KMS-11 (cell line): ENCODE measurements around the gene ZNF326.
"Not testable (repeated sequence)": the region's sequence is repeated elsewhere in the genome, so short reads cannot be mapped to it uniquely, and the experiment has no call there.

ENCODE experiments used
- H2AFZ ChIP-seq: fragments of 200-600 bp; sonication (generic); 2 replicates; pipeline ENCODE4 v1.6.1; 2016; ENCODE audit warnings: antibody characterized with exemption, mixed run types, low read depth
- H3K27ac ChIP-seq: fragments of 200-600 bp; sonication (generic); 2 replicates; pipeline ENCODE4 v1.6.1; 2016; ENCODE audit warnings: mild to moderate bottlenecking, mixed run types
- H3K27me3 ChIP-seq: fragments of 200-600 bp; sonication (generic); 2 replicates; pipeline ENCODE4 v1.6.1; 2017; ENCODE audit warnings: mild to moderate bottlenecking, low read depth, mixed run types, moderate library complexity; ENCODE audit not compliant: insufficient read depth
- H3K36me3 ChIP-seq: fragments of 200-600 bp; sonication (generic); 2 replicates; pipeline ENCODE4 v1.6.1; 2017; ENCODE audit warnings: mild to moderate bottlenecking, mixed run types; ENCODE audit not compliant: insufficient read depth
- H3K4me1 ChIP-seq: fragments of 200-600 bp; sonication (generic); 2 replicates; pipeline ENCODE4 v1.6.1; 2016; ENCODE audit warnings: mild to moderate bottlenecking, low read depth, mixed run types; ENCODE audit not compliant: poor library complexity, severe bottlenecking
- H3K4me2 ChIP-seq: fragments of 200-600 bp; sonication (generic); 2 replicates; pipeline ENCODE4 v1.7.0; 2016; ENCODE audit warnings: mild to moderate bottlenecking, mixed run types
- H3K4me3 ChIP-seq: fragments of 200-600 bp; sonication (generic); IDR thresholded peaks from 2 replicates; pipeline ENCODE4 v1.6.1; 2017; ENCODE audit warnings: low read depth, low read length, mixed read lengths; ENCODE audit not compliant: insufficient read depth
- H3K79me2 ChIP-seq: fragments of 200-600 bp; sonication (generic); 2 replicates; pipeline ENCODE4 v1.6.1; 2016; ENCODE audit warnings: low read depth, mixed run types; ENCODE audit not compliant: insufficient read depth
- H3K9ac ChIP-seq: fragments of 200-600 bp; sonication (generic); 2 replicates; pipeline ENCODE4 v1.6.1; 2016; ENCODE audit warnings: mild to moderate bottlenecking, mixed run types
- H4K20me1 ChIP-seq: fragments of 200-600 bp; sonication (generic); 2 replicates; pipeline ENCODE4 v1.6.1; 2016; ENCODE audit warnings: mild to moderate bottlenecking, mixed run types; ENCODE audit not compliant: insufficient read depth
- TF ChIP-seq, protein P1 (sequence below): fragments of 200-600 bp; sonication (generic); conservative IDR thresholded peaks from 2 replicates; pipeline ENCODE4 v1.6.1; 2017; ENCODE audit warnings: low read depth, mild to moderate bottlenecking, antibody characterized with exemption, low read length, moderate library complexity, mixed read lengths

The ZNF326 gene

DNA sequence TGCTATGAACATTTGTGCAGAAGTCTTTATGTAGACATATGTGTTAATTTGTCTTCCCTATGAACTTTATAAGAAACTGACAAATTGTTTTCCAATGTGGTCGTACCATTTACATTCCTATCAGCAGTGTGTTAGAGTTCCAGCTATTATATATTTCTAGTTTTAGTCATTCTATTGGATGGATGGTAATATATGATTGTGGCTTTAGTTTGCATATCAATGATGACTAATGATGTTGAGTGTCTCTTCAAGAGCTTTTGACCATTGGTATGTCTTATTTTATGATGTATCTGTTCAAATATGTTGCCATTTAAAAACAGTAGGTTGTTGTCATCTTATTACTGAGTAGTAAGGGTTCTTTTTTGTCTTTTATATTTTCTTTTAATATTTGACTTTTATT is 16.2 kb upstream of the ZNF326 start:
- H4K20me1 ChIP-seq: no peaks in the 10 kb centered on the region
- no peaks in the 10 kb centered on the region for H3K27me3 ChIP-seq
- H3K36me3 ChIP-seq: no peaks in the 10 kb centered on the region
- H3K79me2 ChIP-seq: no peaks in the 10 kb centered on the region
- no peak overlapping the region for H3K4me3 ChIP-seq
- H2AFZ ChIP-seq: no peak overlapping the region
- H3K4me1 ChIP-seq: no peaks in the 10 kb centered on the region
- H3K4me2 ChIP-seq: no peak overlapping the region
- no peak overlapping the region for H3K9ac ChIP-seq
- no peak overlapping the region for H3K27ac ChIP-seq
- TF ChIP-seq, protein P1, sequence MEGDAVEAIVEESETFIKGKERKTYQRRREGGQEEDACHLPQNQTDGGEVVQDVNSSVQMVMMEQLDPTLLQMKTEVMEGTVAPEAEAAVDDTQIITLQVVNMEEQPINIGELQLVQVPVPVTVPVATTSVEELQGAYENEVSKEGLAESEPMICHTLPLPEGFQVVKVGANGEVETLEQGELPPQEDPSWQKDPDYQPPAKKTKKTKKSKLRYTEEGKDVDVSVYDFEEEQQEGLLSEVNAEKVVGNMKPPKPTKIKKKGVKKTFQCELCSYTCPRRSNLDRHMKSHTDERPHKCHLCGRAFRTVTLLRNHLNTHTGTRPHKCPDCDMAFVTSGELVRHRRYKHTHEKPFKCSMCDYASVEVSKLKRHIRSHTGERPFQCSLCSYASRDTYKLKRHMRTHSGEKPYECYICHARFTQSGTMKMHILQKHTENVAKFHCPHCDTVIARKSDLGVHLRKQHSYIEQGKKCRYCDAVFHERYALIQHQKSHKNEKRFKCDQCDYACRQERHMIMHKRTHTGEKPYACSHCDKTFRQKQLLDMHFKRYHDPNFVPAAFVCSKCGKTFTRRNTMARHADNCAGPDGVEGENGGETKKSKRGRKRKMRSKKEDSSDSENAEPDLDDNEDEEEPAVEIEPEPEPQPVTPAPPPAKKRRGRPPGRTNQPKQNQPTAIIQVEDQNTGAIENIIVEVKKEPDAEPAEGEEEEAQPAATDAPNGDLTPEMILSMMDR: no peak

DNA sequence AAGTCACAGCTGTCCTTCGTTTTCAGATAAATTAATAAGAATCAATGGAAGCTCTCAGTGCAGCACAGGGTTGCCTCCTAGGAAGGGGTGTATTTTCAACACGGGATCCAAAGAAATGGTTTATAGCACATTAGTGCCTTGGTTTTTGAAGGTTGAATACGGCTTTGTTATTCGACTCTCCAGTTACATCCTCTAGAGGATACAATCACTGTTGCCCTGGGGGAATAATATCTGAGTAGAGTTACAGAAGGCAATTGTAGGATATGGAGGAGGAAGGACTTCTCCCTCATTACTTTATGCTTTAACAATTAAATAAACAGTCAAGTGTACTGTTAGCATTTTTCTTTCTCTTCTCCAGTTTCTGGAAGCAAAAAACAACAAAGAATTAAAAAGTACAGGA is 14.3 kb upstream of the ZNF326 start:
- Histone ChIP-seq H3K9ac (no peak overlapping the region), H3K27ac (no peak overlapping the region), H3K36me3 (no peaks in the 10 kb centered on the region), H4K20me1 (no peaks in the 10 kb centered on the region), H3K27me3 (no peaks in the 10 kb centered on the region), H2AFZ (no peak overlapping the region), H3K4me3 (no peak overlapping the region), H3K4me1 (no peaks in the 10 kb centered on the region), H3K4me2 (no peak overlapping the region), H3K79me2 (no peaks in the 10 kb centered on the region)
- TF ChIP-seq, protein P1: no peak

DNA sequence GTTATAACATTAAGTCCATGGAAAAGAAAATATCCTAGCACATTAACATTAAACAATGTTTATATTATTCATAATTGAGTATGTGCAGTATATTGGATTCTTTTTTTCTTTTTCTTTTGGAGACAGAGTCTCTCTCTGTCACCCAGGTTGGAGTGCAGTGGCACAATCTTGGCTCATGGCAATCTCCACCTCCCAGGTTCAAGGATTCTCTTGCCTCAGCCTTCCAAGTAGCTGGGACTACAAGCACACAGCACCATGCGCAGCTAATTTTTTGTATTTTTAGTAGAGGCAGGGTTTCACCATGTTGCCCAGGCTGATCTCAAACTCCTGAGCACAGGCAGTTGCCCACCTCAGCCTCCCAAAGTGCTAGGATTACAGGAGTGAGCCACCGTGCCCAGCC is 12.1 kb upstream of the ZNF326 start:
- H4K20me1 ChIP-seq, H3K36me3 ChIP-seq, H3K79me2 ChIP-seq, H2AFZ ChIP-seq, H3K27me3 ChIP-seq, H3K4me1 ChIP-seq, H3K4me3 ChIP-seq, H3K4me2 ChIP-seq, H3K9ac ChIP-seq, H3K27ac ChIP-seq: not testable (repeated sequence)

DNA sequence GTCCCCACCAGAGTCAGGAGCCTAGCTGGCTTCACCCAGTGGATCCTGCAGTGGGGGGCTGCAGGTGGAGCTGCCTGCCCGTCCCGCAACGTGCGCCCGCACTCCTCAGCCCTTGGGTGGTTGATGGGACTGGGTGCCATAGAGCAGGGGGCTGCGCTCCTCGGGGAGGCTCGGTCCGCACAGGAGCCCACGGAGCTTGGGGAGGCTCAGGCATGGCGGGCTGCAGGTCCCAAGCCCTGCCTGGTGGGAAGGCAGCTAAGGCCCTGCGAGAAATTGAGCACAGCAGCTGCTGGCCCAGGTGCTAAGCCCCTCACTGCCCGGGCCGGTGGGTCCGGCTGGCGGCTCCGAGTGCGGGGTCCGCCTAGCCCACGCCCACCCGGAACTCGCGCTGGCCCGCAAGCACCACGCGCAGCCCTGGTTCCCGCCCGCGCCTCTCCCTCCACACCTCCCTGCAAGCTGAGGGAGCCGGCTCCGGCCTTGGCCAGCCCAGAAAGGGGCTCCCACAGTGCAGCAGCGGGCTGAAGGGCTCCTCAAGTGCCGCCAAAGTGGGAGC is 10.3 kb upstream of the ZNF326 start:
- H3K27me3 ChIP-seq, H3K36me3 ChIP-seq, H3K4me3 ChIP-seq, H3K4me1 ChIP-seq, H2AFZ ChIP-seq, H3K79me2 ChIP-seq, H4K20me1 ChIP-seq, H3K4me2 ChIP-seq, H3K9ac ChIP-seq, H3K27ac ChIP-seq: not testable (repeated sequence)

DNA sequence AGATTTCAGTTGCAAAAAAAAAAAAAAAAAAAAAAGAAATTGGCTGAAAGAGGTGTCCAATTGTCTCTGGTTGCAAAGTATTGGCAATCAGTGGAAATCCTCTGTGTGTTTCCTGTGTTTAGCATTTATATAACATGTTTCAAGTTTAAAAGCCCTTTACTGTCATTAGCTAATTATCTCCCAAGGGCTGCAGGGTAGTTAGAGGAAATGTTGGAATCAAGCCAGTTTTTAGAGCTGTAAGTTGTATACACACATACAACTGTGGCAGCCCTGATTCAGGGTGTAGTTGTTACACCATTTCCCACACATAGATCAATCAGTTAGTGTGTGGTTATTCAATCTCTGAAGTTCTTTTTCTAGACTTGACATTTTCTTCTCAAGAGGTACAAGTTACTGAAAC is 8.9 kb upstream of the ZNF326 start:
- no peak overlapping the region for H3K4me2 ChIP-seq
- H3K4me1 ChIP-seq: no peaks in the 10 kb centered on the region
- TF ChIP-seq, protein P1: no peak
- H3K9ac ChIP-seq: no peak overlapping the region
- no peak overlapping the region for H3K4me3 ChIP-seq
- no peak overlapping the region for H2AFZ ChIP-seq
- H3K27me3 ChIP-seq: no peaks in the 10 kb centered on the region
- no peak overlapping the region for H3K27ac ChIP-seq
- no peaks in the 10 kb centered on the region for H4K20me1 ChIP-seq
- H3K79me2 ChIP-seq: no peaks in the 10 kb centered on the region
- H3K36me3 ChIP-seq: no peaks in the 10 kb centered on the region
